Heart left ventricle (tissue), 16 donors: ENCODE results near the gene BCAN. TPM values are rescaled to one million over a fixed set of nuclear protein-coding genes. Genes with fewer than 3 reads are reported as not detected.
A peak's percentile ranks its signal among the peaks of the same experiment; 100 is the strongest.

ENCODE experiments used
- ATAC-seq, 4 donors: fragments of 200-7000 bp; cut with Tn5 transposase; one replicate each; pipeline ENCODE4 v1.9.1; 2020 to 2022; ENCODE audit warnings: moderate library complexity in 4 of 4, mild to moderate bottlenecking in 3 of 4, moderate number of reproducible peaks in 1 of 4
- DNase-seq, 5 donors: peaks; one replicate each; pipeline ENCODE4 v3.0.0-alpha.2; 2020
- H3K27ac ChIP-seq, 12 donors: fragments of 200-600 bp; sonication (generic) in 4 of 12; one replicate each; pipeline versions ENCODE4 v1.5.0 to v1.8.0; 2016 to 2022; ENCODE audit warnings: mild to moderate bottlenecking in 2 of 12
- H3K27me3 ChIP-seq, 9 donors: fragments of 200-600 bp; sonication (generic) in 2 of 9; one replicate each; pipeline versions ENCODE4 v1.5.1 to v1.8.0; 2016 to 2022; ENCODE audit warnings: mild to moderate bottlenecking in 3 of 9
- H3K36me3 ChIP-seq, 9 donors: fragments of 200-600 bp; sonication (generic) in 2 of 9; one replicate each; pipeline versions ENCODE4 v1.5.0 to v1.8.0; 2018 to 2022; ENCODE audit warnings: mild to moderate bottlenecking in 2 of 9
- H3K4me1 ChIP-seq, 12 donors: fragments of 200-600 bp; sonication (generic) in 4 of 12; one replicate each; pipeline versions ENCODE4 v1.5.0 to v1.8.0; 2016 to 2022; ENCODE audit warnings: mild to moderate bottlenecking in 3 of 12
- H3K4me3 ChIP-seq, 12 donors: fragments of 200-600 bp; sonication (generic) in 4 of 12; one replicate each; pipeline versions ENCODE4 v1.5.0 to v1.8.0; 2017 to 2022; ENCODE audit warnings: mild to moderate bottlenecking in 9 of 12, moderate library complexity in 4 of 12
- H3K9me3 ChIP-seq, 12 donors: fragments of 200-600 bp; sonication (generic) in 4 of 12; one replicate each; pipeline versions ENCODE4 v1.5.0 to v1.8.0; 2016 to 2022; ENCODE audit warnings: mild to moderate bottlenecking in 1 of 12
- CTCF ChIP-seq, 12 donors: fragments of 200-600 bp; sonication (generic) in 4 of 12; IDR thresholded peaks; one replicate each; pipeline versions ENCODE4 v1.5.0 to v1.8.0; 2018 to 2022; ENCODE audit warnings: antibody characterized with exemption in 12 of 12, mild to moderate bottlenecking in 5 of 12
- POLR2A ChIP-seq, 2 donors: fragments of 450-650 bp; IDR thresholded peaks; one replicate each; pipeline ENCODE4 v1.6.1; 2017; ENCODE audit warnings: antibody characterized with exemption in 2 of 2, mild to moderate bottlenecking in 2 of 2, moderate library complexity in 2 of 2
- WGBS, 4 donors: extraction: QIAGEN DNeasy Blood & Tissue Kit in 2 of 4; methylation state at CpG; one replicate each; pipeline versions ENCODE4 v1.1.5 to v1.1.7; 2013 to 2018; 5-methylcytosine and 5-hydroxymethylcytosine counted together
- intact Hi-C, 10 donors: fragments of 100-400 bp; cut with DNase I; formaldehyde crosslinking; loops; one replicate each; pipeline versions ENCODE4 v1.11.1 to v1.14.2; 2022
- polyA plus RNA-seq, 2 donors: library from polyadenylated mRNA; stranded (reverse); fragments of 200-250 nt; gene quantifications; one replicate each; pipeline ENCODE4 v1.2.3, GENCODE V29; 2013
- total RNA-seq, 9 donors: library from RNA; depleted of rRNA in 2 of 9; stranded (reverse); fragments of >200 nt in 2 of 9; fragmentation: NEBNext Ultra II Directional in 3 of 9; extraction: Animal tissue kit (Norgen Biotek cat#: 25700) in 3 of 9; gene quantifications; one replicate each; pipeline versions ENCODE4 v1.1.0 to v1.2.4, GENCODE V29; 2016 to 2023
- donor health status: ischemic (EF 13 %, LVEDD 7.1; RV severe dilation, severe dysfunction).
- donor health status: healthy with polysubstance abuse.
- donor health status: DM: no; HTN: yes; CAD: no.
- donor health status: DM: no; HTN: no; CAD: no.
- donor health status: ischemic (EF 25% LVEDD 6.9; RV normal size, moderate dysfunction).
- donor health status: ischemic (EF 25% LVEDD 5.7; RV mildly dilated, moderate dysfunction).
- donor health status: healthy.
- donor health status: DM: yes; HTN: yes; CAD: no.
- donor health status: ischemic (EF 35%, LVEDD 5.7; RV mildly dilated, moderate dysfunction).
- donor health status: nonischemic (EF 11% LVEDD 7.7; RV severe dilation, severe dysfunction).
- donor health status: DM: yes; HTN: yes; CAD: no.
- donor health status: PGD.
- donor health status: ischemic (EF 29% LVEDD 5.4; RV normal size, mild dysfunction).
- donor health status: nonischemic (EF 23%, LVEDD 6.1; RV moderate dilation, normal function).

The BCAN gene
- total and polyA plus RNA-seq, 11 donors, result 0.09 to 0.27 (median 0.13) TPM; not detected in 5

GRCh38 chr1:156598731-156599432 lies 43.0 kb upstream of the BCAN start:
- TF ChIP-seq CTCF (IDR thresholded peaks at IDR 0.05) (no peak), POLR2A (IDR thresholded peaks at IDR 0.05) (no peak)
- ATAC-seq (no peak), DNase-seq (no peak)
- Histone ChIP-seq H3K9me3 (no peaks in the 10 kb centered on the region), H3K27ac (no peak overlapping the region), H3K4me3 (no peak overlapping the region), H3K27me3 (no peaks in the 10 kb centered on the region), H3K36me3 (peaks cover 0 to 50% (median 44%) of the 10 kb centered on the region in 9 donors), H3K4me1 (peaks cover 3 to 27% (median 14%) of the 10 kb centered on the region in 12 donors)
- WGBS, 4 donors, result 88 to 95% (median 92%) methylated on average over 4 of the region's 4 CpGs
- intact Hi-C loops, result loop anchor here in 1 of 10 donors (5.0 kb wide), 1 partner anchor 137 kb away; no protein-coding TSS in a partner anchor

GRCh38 chr1:156599811-156600210 lies 42.1 kb upstream of the BCAN start:
- Histone ChIP-seq H3K36me3 (peaks cover 0 to 41% (median 35%) of the 10 kb centered on the region in 9 donors), H3K27me3 (no peaks in the 10 kb centered on the region), H3K9me3 (no peaks in the 10 kb centered on the region), H3K4me3 (no peak overlapping the region), H3K27ac (no peak overlapping the region), H3K4me1 (peaks cover 3 to 27% (median 14%) of the 10 kb centered on the region in 12 donors)
- intact Hi-C loops, result loop anchor here in 6 of 10 donors (5.0 to 10.0 kb wide), 6 partner anchors 95 to 215 kb away; partner anchors contain the start of gene MEF2D (in 2 of the 6)
- ATAC-seq (no peak), DNase-seq (no peak)
- TF ChIP-seq CTCF (IDR thresholded peaks at IDR 0.05) (peak in 1 of 12 donors; percentile 5), POLR2A (IDR thresholded peaks at IDR 0.05) (no peak)
- WGBS, 4 donors, result 71 to 87% (median 82%) methylated on average over 3 of the region's 3 CpGs

GRCh38 chr1:156600733-156601121 lies 41.2 kb upstream of the BCAN start:
- Histone ChIP-seq H3K27me3 (no peaks in the 10 kb centered on the region), H3K9me3 (no peaks in the 10 kb centered on the region), H3K27ac (peak overlapping the region in 10 of 12 donors; percentile 53 to 85 (median 74)), H3K4me1 (peaks cover 3 to 27% (median 14%) of the 10 kb centered on the region in 12 donors), H3K36me3 (peaks cover 0 to 32% (median 26%) of the 10 kb centered on the region in 9 donors), H3K4me3 (peak overlapping the region; percentile 56 to 86 (median 70))
- 3 to 7% (median 3%) methylated on average over 13 of the region's 13 CpGs for WGBS, 4 donors
- intact Hi-C loops, result loop anchor here in 5 of 10 donors (5.0 to 10.0 kb wide), 5 partner anchors 96 to 216 kb away; partner anchors contain the start of gene MEF2D (in 2 of the 5)
- no peak for DNase-seq
- no peak for TF ChIP-seq CTCF (IDR thresholded peaks at IDR 0.05)
- TF ChIP-seq POLR2A (IDR thresholded peaks at IDR 0.05), result no peak
- peak in 1 of 4 donors; percentile 13 for ATAC-seq

- Histone ChIP-seq H3K27ac (peak within 1 kb of the TSS; percentile 24 to 85 (median 72)), H3K27me3 (no peaks in the 10 kb centered on the region), H3K4me3 (peak within 1 kb of the TSS; percentile 56 to 86 (median 70)), H3K9me3 (no peaks in the 10 kb centered on the region), H3K36me3 (peaks cover 0 to 28% (median 23%) of the 10 kb centered on the region in 9 donors), H3K4me1 (peaks cover 3 to 27% (median 14%) of the 10 kb centered on the region in 12 donors)
- peak; percentile 78 to 80 (median 79) for DNase-seq
- 0% methylated on average over 26 to 35 of the region's 35 CpGs for WGBS, 4 donors
- intact Hi-C loops, result loop anchor here in 5 of 10 donors (5.0 to 10.0 kb wide), 5 partner anchors 96 to 216 kb away; partner anchors contain the start of gene MEF2D (in 2 of the 5)
- ATAC-seq, result peak; percentile 84 to 89 (median 86)
- TF ChIP-seq CTCF (IDR thresholded peaks at IDR 0.05), result no peak
- peak in 1 of 2 donors; percentile 29 for TF ChIP-seq POLR2A (IDR thresholded peaks at IDR 0.05)
Observed at GRCh38 chr1:156601122-156601830, 40.6 kb upstream of the BCAN start, which contains the start of gene GPATCH4. Gene GPATCH4 (minus strand): TSS chr1:156601479.
